ENCODE data around the gene NEU2. TPM values are rescaled to one million over a fixed set of nuclear protein-coding genes. Genes with fewer than 3 reads are reported as not detected.
A peak's percentile ranks its signal among the peaks of the same experiment; 100 is the strongest.

Gene NEU2
- total and polyA plus RNA-seq, 2 of the 13 experiments (the other 11 are each of a cell fraction or from before 2014, with no cell fraction given), result not detected

GRCh38 chr2:233059797-233060500 lies 27.5 kb downstream of the NEU2 start, which contains the start of gene INPP5D (continued):
- TF ChIP-seq, protein P1, sequence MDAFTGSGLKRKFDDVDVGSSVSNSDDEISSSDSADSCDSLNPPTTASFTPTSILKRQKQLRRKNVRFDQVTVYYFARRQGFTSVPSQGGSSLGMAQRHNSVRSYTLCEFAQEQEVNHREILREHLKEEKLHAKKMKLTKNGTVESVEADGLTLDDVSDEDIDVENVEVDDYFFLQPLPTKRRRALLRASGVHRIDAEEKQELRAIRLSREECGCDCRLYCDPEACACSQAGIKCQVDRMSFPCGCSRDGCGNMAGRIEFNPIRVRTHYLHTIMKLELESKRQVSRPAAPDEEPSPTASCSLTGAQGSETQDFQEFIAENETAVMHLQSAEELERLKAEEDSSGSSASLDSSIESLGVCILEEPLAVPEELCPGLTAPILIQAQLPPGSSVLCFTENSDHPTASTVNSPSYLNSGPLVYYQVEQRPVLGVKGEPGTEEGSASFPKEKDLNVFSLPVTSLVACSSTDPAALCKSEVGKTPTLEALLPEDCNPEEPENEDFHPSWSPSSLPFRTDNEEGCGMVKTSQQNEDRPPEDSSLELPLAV (CRISPR knock-in tag; conservative IDR thresholded peaks at IDR 0.05; ENCODE audit: low read depth), result no peak
- TF ChIP-seq FOXK2 (IDR thresholded peaks at IDR 0.05) (no peak), TFE3 (CRISPR knock-in tag; IDR thresholded peaks at IDR 0.05) (no peak), SMAD3 (CRISPR knock-in tag; IDR thresholded peaks at IDR 0.05) (peak; percentile 60; the same call in 1 of the 2 replicates), HDAC1 (CRISPR knock-in tag; IDR thresholded peaks at IDR 0.05) (peak; percentile 19; the same call in 1 of the 2 replicates), RBM39 (IDR thresholded peaks at IDR 0.05; ENCODE audit: low read depth, low read length, poor library complexity, severe bottlenecking) (peak; percentile 90), ZNF343 (CRISPR knock-in tag; IDR thresholded peaks at IDR 0.05) (peak; percentile 51), POLR2A (IDR thresholded peaks at IDR 0.05; ENCODE audit: insufficient read depth in 1 of 2, low read depth in 2 of 2, low read length in 2 of 2) (no peak), KLF13 (CRISPR knock-in tag; IDR thresholded peaks at IDR 0.05) (no peak), ZNF562 (CRISPR knock-in tag; IDR thresholded peaks at IDR 0.05; ENCODE audit: borderline replicate concordance) (no peak), IKZF4 (CRISPR knock-in tag; IDR thresholded peaks at IDR 0.05; ENCODE audit: borderline replicate concordance, low read depth, not compliant biosample characterization) (peak; percentile 73), RFX1 (IDR thresholded peaks at IDR 0.05) (no peak), SRF (IDR thresholded peaks at IDR 0.05; ENCODE audit: low read depth, low read length) (no peak), MNT (IDR thresholded peaks at IDR 0.05) (no peak), ZNF30 (CRISPR knock-in tag; IDR thresholded peaks at IDR 0.05) (0 out of 2 replicates have a peak, but pooled peaks have one; percentile 30), YY1 (IDR thresholded peaks at IDR 0.05; ENCODE audit: insufficient read depth, insufficient replicate concordance, low read depth, low read length) (peak; percentile 2), ZBTB49 (CRISPR knock-in tag; IDR thresholded peaks at IDR 0.05; ENCODE audit: borderline replicate concordance) (no peak)
- TF ChIP-seq, protein P2, sequence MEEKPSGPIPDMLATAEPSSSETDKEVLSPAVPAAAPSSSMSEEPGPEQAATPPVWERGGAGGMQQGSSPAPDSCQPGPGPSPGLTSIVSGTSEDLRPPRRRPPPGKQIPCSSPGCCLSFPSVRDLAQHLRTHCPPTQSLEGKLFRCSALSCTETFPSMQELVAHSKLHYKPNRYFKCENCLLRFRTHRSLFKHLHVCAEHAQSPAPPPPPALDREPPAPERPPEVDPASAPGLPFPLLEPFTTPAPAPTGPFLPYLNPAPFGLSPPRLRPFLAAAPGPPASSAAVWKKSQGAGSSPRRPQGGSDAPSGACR (CRISPR knock-in tag; IDR thresholded peaks at IDR 0.05), result peak; percentile 78; the same call in 1 of the 2 replicates
- TF ChIP-seq, protein P3, sequence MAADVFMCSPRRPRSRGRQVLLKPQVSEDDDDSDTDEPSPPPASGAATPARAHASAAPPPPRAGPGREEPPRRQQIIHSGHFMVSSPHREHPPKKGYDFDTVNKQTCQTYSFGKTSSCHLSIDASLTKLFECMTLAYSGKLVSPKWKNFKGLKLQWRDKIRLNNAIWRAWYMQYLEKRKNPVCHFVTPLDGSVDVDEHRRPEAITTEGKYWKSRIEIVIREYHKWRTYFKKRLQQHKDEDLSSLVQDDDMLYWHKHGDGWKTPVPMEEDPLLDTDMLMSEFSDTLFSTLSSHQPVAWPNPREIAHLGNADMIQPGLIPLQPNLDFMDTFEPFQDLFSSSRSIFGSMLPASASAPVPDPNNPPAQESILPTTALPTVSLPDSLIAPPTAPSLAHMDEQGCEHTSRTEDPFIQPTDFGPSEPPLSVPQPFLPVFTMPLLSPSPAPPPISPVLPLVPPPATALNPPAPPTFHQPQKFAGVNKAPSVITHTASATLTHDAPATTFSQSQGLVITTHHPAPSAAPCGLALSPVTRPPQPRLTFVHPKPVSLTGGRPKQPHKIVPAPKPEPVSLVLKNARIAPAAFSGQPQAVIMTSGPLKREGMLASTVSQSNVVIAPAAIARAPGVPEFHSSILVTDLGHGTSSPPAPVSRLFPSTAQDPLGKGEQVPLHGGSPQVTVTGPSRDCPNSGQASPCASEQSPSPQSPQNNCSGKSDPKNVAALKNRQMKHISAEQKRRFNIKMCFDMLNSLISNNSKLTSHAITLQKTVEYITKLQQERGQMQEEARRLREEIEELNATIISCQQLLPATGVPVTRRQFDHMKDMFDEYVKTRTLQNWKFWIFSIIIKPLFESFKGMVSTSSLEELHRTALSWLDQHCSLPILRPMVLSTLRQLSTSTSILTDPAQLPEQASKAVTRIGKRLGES (CRISPR knock-in tag; IDR thresholded peaks at IDR 0.05; ENCODE audit: borderline replicate concordance), result no peak

All from HepG2 (cell line).